CD4-positive, alpha-beta T cell treated with Interleukin-12 subunit alpha and Interleukin-12 subunit beta, for 1 hour (primary cell): ENCODE results near the gene DOK4.
"Not testable (repeated sequence)": the region's sequence is repeated elsewhere in the genome, so short reads cannot be mapped to it uniquely, and the experiment has no call there.

Experiments
- DNase-seq: peaks from one replicate; pipeline ENCODE4 v3.0.0-alpha.2; 2020

Gene DOK4

GRCh38 chr16:57475711-57476339 is 10.5 kb downstream of the DOK4 start:
- DNase-seq, result peak; percentile 77

- DNase-seq, result no peak
Observed at GRCh38 chr16:57474671-57475661, 11.3 kb downstream of the DOK4 start.

- no peak for DNase-seq
Observed at GRCh38 chr16:57473906-57474305, 12.4 kb downstream of the DOK4 start.

- no peak for DNase-seq
Observed at GRCh38 chr16:57473176-57473840, 13.0 kb downstream of the DOK4 start.

- DNase-seq, result no peak
Observed at GRCh38 chr16:57472665-57473060, 13.6 kb downstream of the DOK4 start.

GRCh38 chr16:57471852-57472664 is 14.2 kb downstream of the DOK4 start:
- DNase-seq, result no peak

GRCh38 chr16:57471209-57471608 is 15.1 kb downstream of the DOK4 start:
- no peak for DNase-seq

GRCh38 chr16:57470711-57471110 is 15.6 kb downstream of the DOK4 start:
- DNase-seq, result no peak

GRCh38 chr16:57469917-57470470 is 16.3 kb downstream of the DOK4 start:
- no peak for DNase-seq

GRCh38 chr16:57469046-57469445 is 17.2 kb downstream of the DOK4 start:
- no peak for DNase-seq

- DNase-seq, result no peak
Observed at GRCh38 chr16:57468346-57468745, 17.9 kb downstream of the DOK4 start.

- DNase-seq, result no peak
Observed at GRCh38 chr16:57464523-57464922, 21.8 kb downstream of the DOK4 start.

- no peak for DNase-seq
Observed at GRCh38 chr16:57462978-57463362, 23.3 kb downstream of the DOK4 start.

GRCh38 chr16:57462209-57462977 is 23.9 kb downstream of the DOK4 start, which contains the start of gene POLR2C:
TSS of gene POLR2C (plus strand) at chr16:57462679. CDS start at chr16:57462725, 46 bp downstream.
- DNase-seq, result peak; percentile 94

GRCh38 chr16:57452021-57452420 is 34.3 kb downstream of the DOK4 start:
- DNase-seq, result no peak

- DNase-seq, result peak; percentile 94
Observed at GRCh38 chr16:57447186-57447962, 38.9 kb downstream of the DOK4 start, which contains the start of the genes CIAPIN1 and COQ9. TSS of gene CIAPIN1 (minus strand) at chr16:57447385. CDS start at chr16:57440928, 6,457 bp downstream. TSS of gene COQ9 (plus strand) at chr16:57447479. CDS start at chr16:57447506, 27 bp downstream.

GRCh38 chr16:57446531-57447185 is 39.6 kb downstream of the DOK4 start:
- peak; percentile 24 for DNase-seq

- DNase-seq, result no peak
Observed at GRCh38 chr16:57445510-57445909, 40.8 kb downstream of the DOK4 start.

- no peak for DNase-seq
Observed at GRCh38 chr16:57444711-57445110, 41.6 kb downstream of the DOK4 start.

- not testable (repeated sequence) for DNase-seq
Observed at GRCh38 chr16:57440551-57440950, 45.7 kb downstream of the DOK4 start.
